DND-41 (cell line): Measurements from ENCODE around the gene TBC1D8.

ENCODE experiments used
- EZH2 ChIP-seq: IDR thresholded peaks from 3 replicates; pipeline ENCODE4 v1.6.1; 2012; ENCODE audit warnings: borderline replicate concordance, low read depth, mild to moderate bottlenecking, moderate library complexity, low read length, inconsistent platforms; ENCODE audit not compliant: severe bottlenecking
- TF ChIP-seq, protein P1 (sequence below): IDR thresholded peaks from 2 replicates; pipeline ENCODE4 v1.5.1; 2012; ENCODE audit warnings: borderline replicate concordance, low read length, moderate library complexity, mild to moderate bottlenecking; ENCODE audit not compliant: poor library complexity, severe bottlenecking; ENCODE audit errors: extremely low read depth

DNA sequence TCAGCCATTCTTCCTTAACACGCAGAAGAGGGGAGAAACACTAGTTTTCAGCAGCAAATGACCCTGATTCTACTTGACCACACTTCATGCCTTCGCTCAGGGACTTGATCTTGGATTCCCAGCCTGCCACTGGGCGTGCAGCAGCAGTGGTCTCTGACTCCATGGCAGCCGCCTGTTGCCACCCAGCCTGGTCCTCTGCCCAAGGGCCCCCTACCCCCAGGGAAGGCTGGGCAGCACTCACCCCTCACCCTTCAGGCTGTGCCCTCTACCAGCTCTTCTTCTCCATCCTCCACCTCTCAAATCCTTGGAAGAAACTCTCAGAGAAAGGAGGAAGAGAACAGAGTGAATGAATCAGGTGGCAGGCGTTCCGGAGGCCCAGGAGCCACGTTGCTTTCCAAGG is 181.2 kb downstream of the TBC1D8 start:
- TF ChIP-seq, protein P1, sequence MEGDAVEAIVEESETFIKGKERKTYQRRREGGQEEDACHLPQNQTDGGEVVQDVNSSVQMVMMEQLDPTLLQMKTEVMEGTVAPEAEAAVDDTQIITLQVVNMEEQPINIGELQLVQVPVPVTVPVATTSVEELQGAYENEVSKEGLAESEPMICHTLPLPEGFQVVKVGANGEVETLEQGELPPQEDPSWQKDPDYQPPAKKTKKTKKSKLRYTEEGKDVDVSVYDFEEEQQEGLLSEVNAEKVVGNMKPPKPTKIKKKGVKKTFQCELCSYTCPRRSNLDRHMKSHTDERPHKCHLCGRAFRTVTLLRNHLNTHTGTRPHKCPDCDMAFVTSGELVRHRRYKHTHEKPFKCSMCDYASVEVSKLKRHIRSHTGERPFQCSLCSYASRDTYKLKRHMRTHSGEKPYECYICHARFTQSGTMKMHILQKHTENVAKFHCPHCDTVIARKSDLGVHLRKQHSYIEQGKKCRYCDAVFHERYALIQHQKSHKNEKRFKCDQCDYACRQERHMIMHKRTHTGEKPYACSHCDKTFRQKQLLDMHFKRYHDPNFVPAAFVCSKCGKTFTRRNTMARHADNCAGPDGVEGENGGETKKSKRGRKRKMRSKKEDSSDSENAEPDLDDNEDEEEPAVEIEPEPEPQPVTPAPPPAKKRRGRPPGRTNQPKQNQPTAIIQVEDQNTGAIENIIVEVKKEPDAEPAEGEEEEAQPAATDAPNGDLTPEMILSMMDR, result no peak
- no peak for TF ChIP-seq EZH2
